GM18517 (cell line): ENCODE results near the gene GSG1L.
"Not testable (repeated sequence)": the region's sequence is repeated elsewhere in the genome, so short reads cannot be mapped to it uniquely, and the experiment has no call there.

Source experiments
- ATAC-seq: cut with Tn5 transposase; IDR thresholded peaks from one replicate; pipeline ENCODE4 v1.9.1; 2021; ENCODE audit warnings: mild to moderate bottlenecking, moderate library complexity; ENCODE audit not compliant: unreplicated experiment

Gene GSG1L

GRCh38 chr16:27985981-27986380, 77.5 kb downstream of the GSG1L start:
- no peak for ATAC-seq

- no peak for ATAC-seq
Observed at GRCh38 chr16:27984121-27984520, 79.4 kb downstream of the GSG1L start.

GRCh38 chr16:27983244-27983643, 80.3 kb downstream of the GSG1L start:
- no peak for ATAC-seq

GRCh38 chr16:27982184-27982583, 81.3 kb downstream of the GSG1L start:
- no peak for ATAC-seq

GRCh38 chr16:27980919-27981700, 82.4 kb downstream of the GSG1L start:
- no peak for ATAC-seq

- no peak for ATAC-seq
Observed at GRCh38 chr16:27980076-27980775, 83.3 kb downstream of the GSG1L start.

- ATAC-seq: not testable (repeated sequence)
Observed at GRCh38 chr16:27979668-27980067, 83.8 kb downstream of the GSG1L start.

GRCh38 chr16:27978876-27979275, 84.6 kb downstream of the GSG1L start:
- no peak for ATAC-seq

GRCh38 chr16:27977966-27978365, 85.5 kb downstream of the GSG1L start:
- no peak for ATAC-seq

- ATAC-seq: no peak
Observed at GRCh38 chr16:27976990-27977389, 86.5 kb downstream of the GSG1L start.

GRCh38 chr16:27974896-27975540, 88.5 kb downstream of the GSG1L start:
- no peak for ATAC-seq

- no peak for ATAC-seq
Observed at GRCh38 chr16:27973678-27974077, 89.8 kb downstream of the GSG1L start.

- no peak for ATAC-seq
Observed at GRCh38 chr16:27972500-27972899, 91.0 kb downstream of the GSG1L start.

- no peak for ATAC-seq
Observed at GRCh38 chr16:27969574-27969973, 93.9 kb downstream of the GSG1L start.

- ATAC-seq: no peak
Observed at GRCh38 chr16:27967169-27967568, 96.3 kb downstream of the GSG1L start.

- ATAC-seq: no peak
Observed at GRCh38 chr16:27966756-27967155, 96.8 kb downstream of the GSG1L start.

GRCh38 chr16:27965801-27966200, 97.7 kb downstream of the GSG1L start:
- ATAC-seq: no peak

GRCh38 chr16:27963471-27963965, 100.0 kb downstream of the GSG1L start:
- ATAC-seq: no peak

- no peak for ATAC-seq
Observed at GRCh38 chr16:27962197-27962596, 101.3 kb downstream of the GSG1L start.

- ATAC-seq: no peak
Observed at GRCh38 chr16:27961296-27961620, 102.3 kb downstream of the GSG1L start.

- ATAC-seq: no peak
Observed at GRCh38 chr16:27960619-27961295, 102.8 kb downstream of the GSG1L start.
